Measurements from ENCODE around the gene GMEB2. TPM values are rescaled to one million over a fixed set of nuclear protein-coding genes. Genes with fewer than 3 reads are reported as not detected.
A peak's percentile ranks its signal among the peaks of the same experiment; 100 is the strongest.

Gene GMEB2
- total RNA-seq, 1 experiment from 2014 or later: 14.3 TPM

GRCh38 chr20:63622732-63623131, 4.2 kb downstream of the GMEB2 start:
- Histone ChIP-seq H2BK5ac (ENCODE audit: insufficient read length, low read length) (no peak overlapping the region), H3K14ac (ENCODE audit: insufficient read depth, low read length) (no peak overlapping the region), H3K18ac (ENCODE audit: insufficient read length, low read depth, low read length) (no peak overlapping the region), H3K79me1 (ENCODE audit: insufficient read depth, low read depth, low read length, poor library complexity, severe bottlenecking) (peaks cover 4% of the 10 kb centered on the region), H3K23ac (ENCODE audit: insufficient read length, low read depth, low read length) (no peak overlapping the region), H3K4me1 (ENCODE audit: insufficient read depth, low read length) (no peaks in the 10 kb centered on the region; the same call in 1 of the 2 replicates), H4K8ac (replicated peaks; ENCODE audit: insufficient read length, low read depth, low read length) (no peak overlapping the region), H4K5ac (ENCODE audit: insufficient read length, low read depth, low read length) (no peak overlapping the region), H2BK120ac (ENCODE audit: low read depth, low read length, poor library complexity, severe bottlenecking) (no peak overlapping the region), H2AK5ac (ENCODE audit: insufficient read length, low read length) (no peak overlapping the region), H2BK12ac (ENCODE audit: insufficient read length, low read depth, low read length) (no peak overlapping the region), H2BK20ac (ENCODE audit: low read depth, low read length, poor library complexity, severe bottlenecking) (no peak overlapping the region), H2BK15ac (ENCODE audit: low read depth, low read length) (no peak overlapping the region), H3K4ac (ENCODE audit: low read depth, low read length) (no peak overlapping the region), H4K91ac (ENCODE audit: insufficient read length, low read depth, low read length) (no peak overlapping the region), H3K79me2 (ENCODE audit: insufficient read depth, low read length) (peaks cover 3% of the 10 kb centered on the region; the same call in 1 of the 2 replicates), H3K4me2 (ENCODE audit: insufficient read depth, insufficient read length, low read length) (no peak overlapping the region), H3K9me3 (ENCODE audit: control insufficient read depth, low read depth, low read length) (no peaks in the 10 kb centered on the region), H3T11ph (ENCODE audit: low read length) (no peak overlapping the region), H3K27me3 (ENCODE audit: insufficient read depth, low read length) (no peaks in the 10 kb centered on the region), H4K20me1 (ENCODE audit: control insufficient read depth, insufficient read depth, insufficient read length) (no peaks in the 10 kb centered on the region), H3K9ac (ENCODE audit: extremely low read depth, insufficient read length, low read length) (no peak overlapping the region), H3K56ac (ENCODE audit: insufficient read length, low read depth, low read length) (no peak overlapping the region), H2AFZ (ENCODE audit: low read length) (no peak overlapping the region), H3K27ac (ENCODE audit: insufficient read length, low read depth, low read length) (no peak overlapping the region), H3K23me2 (ENCODE audit: insufficient read length, low read depth, low read length, poor library complexity, severe bottlenecking) (peaks cover 10% of the 10 kb centered on the region)
- DNase-seq: no peak
- Mint-ChIP-seq H3K27ac (peak overlapping the region in 2 of 3 experiments; percentile 66 to 89; a peak in 4 of 7 replicates), H3K36me3 (ENCODE audit: insufficient read depth in 1 of 3, low read depth in 3 of 3) (peaks cover 14 to 23% (median 18%) of the 10 kb centered on the region in 3 experiments), H3K4me1 (peaks cover 19 to 21% of the 10 kb centered on the region in 2 experiments), H3K9me3 (no peaks in the 10 kb centered on the region), H3K4me3 (no peak overlapping the region), H3K27me3 (ENCODE audit: low read depth) (no peaks in the 10 kb centered on the region; the same call in 1 of the 2 replicates)
- TF ChIP-seq, protein P1, sequence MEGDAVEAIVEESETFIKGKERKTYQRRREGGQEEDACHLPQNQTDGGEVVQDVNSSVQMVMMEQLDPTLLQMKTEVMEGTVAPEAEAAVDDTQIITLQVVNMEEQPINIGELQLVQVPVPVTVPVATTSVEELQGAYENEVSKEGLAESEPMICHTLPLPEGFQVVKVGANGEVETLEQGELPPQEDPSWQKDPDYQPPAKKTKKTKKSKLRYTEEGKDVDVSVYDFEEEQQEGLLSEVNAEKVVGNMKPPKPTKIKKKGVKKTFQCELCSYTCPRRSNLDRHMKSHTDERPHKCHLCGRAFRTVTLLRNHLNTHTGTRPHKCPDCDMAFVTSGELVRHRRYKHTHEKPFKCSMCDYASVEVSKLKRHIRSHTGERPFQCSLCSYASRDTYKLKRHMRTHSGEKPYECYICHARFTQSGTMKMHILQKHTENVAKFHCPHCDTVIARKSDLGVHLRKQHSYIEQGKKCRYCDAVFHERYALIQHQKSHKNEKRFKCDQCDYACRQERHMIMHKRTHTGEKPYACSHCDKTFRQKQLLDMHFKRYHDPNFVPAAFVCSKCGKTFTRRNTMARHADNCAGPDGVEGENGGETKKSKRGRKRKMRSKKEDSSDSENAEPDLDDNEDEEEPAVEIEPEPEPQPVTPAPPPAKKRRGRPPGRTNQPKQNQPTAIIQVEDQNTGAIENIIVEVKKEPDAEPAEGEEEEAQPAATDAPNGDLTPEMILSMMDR (conservative IDR thresholded peaks at IDR 0.05): no peak
- WGBS (ENCODE audit: extremely low coverage, insufficient read length, low lambda C conversion rate): no CpG with 5 or more reads among the region's 14 CpGs
